ENCODE results near the gene TTLL6.

- TF ChIP-seq POLR2AphosphoS5 (IDR thresholded peaks at IDR 0.05) (no peak), REST (IDR thresholded peaks at IDR 0.05; ENCODE audit: borderline replicate concordance) (no peak), CTCF (IDR thresholded peaks at IDR 0.05; ENCODE audit: poor library complexity, severe bottlenecking) (no peak), MXI1 (conservative IDR thresholded peaks at IDR 0.05; ENCODE audit: poor library complexity, severe bottlenecking) (no peak), EP300 (conservative IDR thresholded peaks at IDR 0.05; ENCODE audit: poor library complexity, severe bottlenecking) (no peak), EZH2 (IDR thresholded peaks at IDR 0.05; ENCODE audit: borderline replicate concordance, insufficient read depth, low read length, poor library complexity, severe bottlenecking) (no peak)
These were observed 89.4 kb downstream of the TTLL6 start for GRCh38 chr17:48727415-48728175.
